H1 (cell line): ENCODE data around the gene TNNT3.

ENCODE experiments used
- BRCA1 ChIP-seq: IDR thresholded peaks from 2 replicates; pipeline ENCODE4 v1.6.1; 2012; ENCODE audit warnings: low read depth, low read length, improper control_type of control experiment
- EP300 ChIP-seq, 2 experiments: IDR thresholded peaks; 1 replicate in 1 of 2; 2 replicates in 1 of 2; pipeline ENCODE4 v1.6.1; 2011 to 2012; ENCODE audit warnings: low read depth in 2 of 2, low read length in 2 of 2, mild to moderate bottlenecking in 2 of 2, borderline replicate concordance in 1 of 2, inconsistent platforms in 1 of 2, moderate library complexity in 1 of 2
- KDM5A ChIP-seq: fragments of 200-600 bp; IDR thresholded peaks from 2 replicates; pipeline ENCODE4 v1.7.1; 2012; ENCODE audit warnings: mild to moderate bottlenecking, low read length, inconsistent platforms, mixed read lengths
- MAX ChIP-seq: IDR thresholded peaks from 2 replicates; pipeline ENCODE4 v1.6.1; 2012; ENCODE audit warnings: inconsistent platforms
- POLR2A ChIP-seq, 2 experiments: IDR thresholded peaks; 1 replicate in 1 of 2; 2 replicates in 1 of 2; pipeline ENCODE4 v1.6.1; 2011; ENCODE audit warnings: low read depth in 2 of 2, low read length in 2 of 2, mild to moderate bottlenecking in 2 of 2; ENCODE audit errors: control extremely low read depth in 1 of 2
- SRF ChIP-seq: IDR thresholded peaks from 2 replicates; pipeline ENCODE4 v1.6.1; 2011; ENCODE audit warnings: mild to moderate bottlenecking, low read depth, low read length, moderate library complexity

- no peak for TF ChIP-seq KDM5A
- no peak for TF ChIP-seq SRF
- no peak for TF ChIP-seq POLR2A (IDR thresholded peaks at IDR 0.05; ENCODE audit: control extremely low read depth in 1 of 2, low read depth in 2 of 2, low read length in 2 of 2)
- TF ChIP-seq EP300 (IDR thresholded peaks at IDR 0.05; ENCODE audit: borderline replicate concordance in 1 of 2, low read depth in 2 of 2, low read length in 2 of 2) = no peak
- no peak for TF ChIP-seq BRCA1
- TF ChIP-seq MAX = no peak
These were observed 67.5 kb downstream of the TNNT3 start for GRCh38 chr11:1987024-1987423.
